Endodermal cell (in vitro differentiated cells): ENCODE measurements around the gene RASD2. TPM values are rescaled to one million over a fixed set of nuclear protein-coding genes. Genes with fewer than 3 reads are reported as not detected.

ENCODE experiments used
- DNase-seq: peaks from one replicate; pipeline ENCODE4 v3.0.0-alpha.2; 2017
- H3K27ac ChIP-seq: 2 replicates; pipeline ENCODE4 v1.5.1; 2013; ENCODE audit warnings: mild to moderate bottlenecking, low read depth, low read length, moderate library complexity
- H3K27me3 ChIP-seq: 2 replicates; pipeline ENCODE4 v1.6.1; 2013; ENCODE audit warnings: mild to moderate bottlenecking, low read length, moderate library complexity; ENCODE audit not compliant: insufficient read depth, control insufficient read depth, poor library complexity, severe bottlenecking
- H3K36me3 ChIP-seq: 2 replicates; pipeline ENCODE4 v1.7.0; 2013; ENCODE audit warnings: mild to moderate bottlenecking, low read length, moderate library complexity; ENCODE audit not compliant: control insufficient read depth, insufficient read depth
- H3K4me1 ChIP-seq: one replicate; pipeline ENCODE4 v1.7.0; 2013; ENCODE audit warnings: low read length; ENCODE audit not compliant: control insufficient read depth, insufficient read depth
- H3K4me3 ChIP-seq: 2 replicates; pipeline ENCODE4 v1.5.1; 2013; ENCODE audit warnings: mild to moderate bottlenecking, low read length, moderate library complexity
- H3K9ac ChIP-seq: 2 replicates; pipeline ENCODE4 v1.6.1; 2013; ENCODE audit warnings: mild to moderate bottlenecking, low read length, moderate library complexity; ENCODE audit not compliant: poor library complexity, severe bottlenecking; ENCODE audit errors: extremely low read depth
- H3K9me3 ChIP-seq: 2 replicates; pipeline ENCODE4 v1.6.1; 2013; ENCODE audit warnings: mild to moderate bottlenecking, low read length, moderate library complexity; ENCODE audit not compliant: control insufficient read depth
- H3K27ac Mint-ChIP-seq: 2 replicates; pipeline ENCODE4 v1.8.0; 2020; ENCODE audit warnings: mixed read lengths
- H3K27me3 Mint-ChIP-seq: 2 replicates; pipeline ENCODE4 v1.8.0; 2021; ENCODE audit warnings: mild to moderate bottlenecking, mixed read lengths; ENCODE audit not compliant: insufficient read depth
- H3K36me3 Mint-ChIP-seq: 2 replicates; pipeline ENCODE4 v1.8.0; 2020; ENCODE audit warnings: low read depth, mixed read lengths
- H3K4me1 Mint-ChIP-seq: 2 replicates; pipeline ENCODE4 v1.8.0; 2020; ENCODE audit warnings: mixed read lengths
- H3K4me3 Mint-ChIP-seq: 2 replicates; pipeline ENCODE4 v1.8.0; 2020; ENCODE audit warnings: mild to moderate bottlenecking, moderate library complexity, mixed read lengths
- H3K9me3 Mint-ChIP-seq: 2 replicates; pipeline ENCODE4 v1.8.0; 2020; ENCODE audit warnings: mild to moderate bottlenecking, mixed read lengths
- CTCF ChIP-seq: fragments of 200-600 bp; sonication (generic); conservative IDR thresholded peaks from 2 replicates; pipeline ENCODE4 v1.5.0; 2021; ENCODE audit warnings: antibody characterized with exemption, mild to moderate bottlenecking
- WGBS, 2 experiments: methylation state at CpG; one replicate each; pipeline versions ENCODE4 v1.1.5 to v1.1.7; 2013; ENCODE audit warnings: missing lambda C conversion rate in 2 of 2, mixed read lengths in 1 of 2; ENCODE audit not compliant: insufficient coverage in 1 of 2, insufficient read length in 1 of 2; 5-methylcytosine and 5-hydroxymethylcytosine counted together
- total RNA-seq, 2 donors: library from RNA; stranded (reverse); fragmentation: NEBNext Ultra II Directional in 1 of 2; extraction: Animal tissue kit (Norgen Biotek cat#: 25700) in 1 of 2; gene quantifications; 2 replicates in 1 of 2; 3 replicates in 1 of 2; pipeline ENCODE4 v1.2.1, GENCODE V29; 2021

Gene RASD2
- total RNA-seq, 2 donors from 2014 or later, result 0.15 to 0.24 TPM

- DNase-seq, result no peak
- Histone ChIP-seq H3K9me3 (no peaks in the 10 kb centered on the region), H3K9ac (no peak overlapping the region), H3K27me3 (no peaks in the 10 kb centered on the region), H3K4me1 (no peaks in the 10 kb centered on the region), H3K27ac (no peak overlapping the region), H3K4me3 (no peak overlapping the region), H3K36me3 (no peaks in the 10 kb centered on the region)
- Mint-ChIP-seq H3K4me3 (no peak overlapping the region), H3K27me3 (peaks cover 1% of the 10 kb centered on the region), H3K4me1 (no peaks in the 10 kb centered on the region), H3K27ac (no peak overlapping the region), H3K36me3 (no peaks in the 10 kb centered on the region), H3K9me3 (no peaks in the 10 kb centered on the region)
- no peak for TF ChIP-seq CTCF
These were observed 46.1 kb downstream of the RASD2 start for GRCh38 chr22:35586771-35587170.

- Mint-ChIP-seq H3K4me1 (peaks cover under 1% of the 10 kb centered on the region), H3K27ac (no peak overlapping the region), H3K4me3 (no peak overlapping the region), H3K36me3 (no peaks in the 10 kb centered on the region), H3K9me3 (no peaks in the 10 kb centered on the region), H3K27me3 (peaks cover 1% of the 10 kb centered on the region)
- DNase-seq, result no peak
- Histone ChIP-seq H3K27ac (no peak overlapping the region), H3K9ac (no peak overlapping the region), H3K27me3 (no peaks in the 10 kb centered on the region), H3K36me3 (no peaks in the 10 kb centered on the region), H3K4me3 (no peak overlapping the region), H3K9me3 (no peaks in the 10 kb centered on the region), H3K4me1 (no peaks in the 10 kb centered on the region)
- WGBS, 2 experiments, result 88% methylated on average over 6 of the region's 6 CpGs; no CpG with 5 or more reads in 1 of the 2 experiments
- no peak for TF ChIP-seq CTCF
These were observed 46.8 kb downstream of the RASD2 start for GRCh38 chr22:35587447-35587870.

GRCh38 chr22:35587896-35588295, 47.3 kb downstream of the RASD2 start:
- no peak for DNase-seq
- H3K27me3 Mint-ChIP-seq, result peaks cover 1% of the 10 kb centered on the region
- no peaks in the 10 kb centered on the region for H3K36me3 ChIP-seq
- H3K36me3 Mint-ChIP-seq, result no peaks in the 10 kb centered on the region
- H3K4me1 ChIP-seq, result no peaks in the 10 kb centered on the region
- no peaks in the 10 kb centered on the region for H3K9me3 Mint-ChIP-seq
- no peak overlapping the region for H3K4me3 ChIP-seq
- no peak overlapping the region for H3K9ac ChIP-seq
- H3K27me3 ChIP-seq, result no peaks in the 10 kb centered on the region
- H3K4me3 Mint-ChIP-seq, result no peak overlapping the region
- no peaks in the 10 kb centered on the region for H3K9me3 ChIP-seq
- no peak overlapping the region for H3K27ac ChIP-seq
- no peak overlapping the region for H3K27ac Mint-ChIP-seq
- 90 to 96% methylated on average over 3 to 5 of the region's 5 CpGs for WGBS, 2 experiments
- peaks cover 4% of the 10 kb centered on the region for H3K4me1 Mint-ChIP-seq
- no peak for TF ChIP-seq CTCF
